Endodermal cell (in vitro differentiated cells): ENCODE measurements around the gene ABHD16B. TPM values are rescaled to one million over a fixed set of nuclear protein-coding genes. Genes with fewer than 3 reads are reported as not detected.

Experiments
- DNase-seq: peaks from one replicate; pipeline ENCODE4 v3.0.0-alpha.2; 2017
- H3K27ac ChIP-seq: 2 replicates; pipeline ENCODE4 v1.5.1; 2013; ENCODE audit warnings: mild to moderate bottlenecking, low read depth, low read length, moderate library complexity
- H3K27me3 ChIP-seq: 2 replicates; pipeline ENCODE4 v1.6.1; 2013; ENCODE audit warnings: mild to moderate bottlenecking, low read length, moderate library complexity; ENCODE audit not compliant: insufficient read depth, control insufficient read depth, poor library complexity, severe bottlenecking
- H3K36me3 ChIP-seq: 2 replicates; pipeline ENCODE4 v1.7.0; 2013; ENCODE audit warnings: mild to moderate bottlenecking, low read length, moderate library complexity; ENCODE audit not compliant: control insufficient read depth, insufficient read depth
- H3K4me1 ChIP-seq: one replicate; pipeline ENCODE4 v1.7.0; 2013; ENCODE audit warnings: low read length; ENCODE audit not compliant: control insufficient read depth, insufficient read depth
- H3K4me3 ChIP-seq: 2 replicates; pipeline ENCODE4 v1.5.1; 2013; ENCODE audit warnings: mild to moderate bottlenecking, low read length, moderate library complexity
- H3K9ac ChIP-seq: 2 replicates; pipeline ENCODE4 v1.6.1; 2013; ENCODE audit warnings: mild to moderate bottlenecking, low read length, moderate library complexity; ENCODE audit not compliant: poor library complexity, severe bottlenecking; ENCODE audit errors: extremely low read depth
- H3K9me3 ChIP-seq: 2 replicates; pipeline ENCODE4 v1.6.1; 2013; ENCODE audit warnings: mild to moderate bottlenecking, low read length, moderate library complexity; ENCODE audit not compliant: control insufficient read depth
- H3K27ac Mint-ChIP-seq: 2 replicates; pipeline ENCODE4 v1.8.0; 2020; ENCODE audit warnings: mixed read lengths
- H3K27me3 Mint-ChIP-seq: 2 replicates; pipeline ENCODE4 v1.8.0; 2021; ENCODE audit warnings: mild to moderate bottlenecking, mixed read lengths; ENCODE audit not compliant: insufficient read depth
- H3K36me3 Mint-ChIP-seq: 2 replicates; pipeline ENCODE4 v1.8.0; 2020; ENCODE audit warnings: low read depth, mixed read lengths
- H3K4me1 Mint-ChIP-seq: 2 replicates; pipeline ENCODE4 v1.8.0; 2020; ENCODE audit warnings: mixed read lengths
- H3K4me3 Mint-ChIP-seq: 2 replicates; pipeline ENCODE4 v1.8.0; 2020; ENCODE audit warnings: mild to moderate bottlenecking, moderate library complexity, mixed read lengths
- H3K9me3 Mint-ChIP-seq: 2 replicates; pipeline ENCODE4 v1.8.0; 2020; ENCODE audit warnings: mild to moderate bottlenecking, mixed read lengths
- WGBS, 2 experiments: methylation state at CpG; one replicate each; pipeline versions ENCODE4 v1.1.5 to v1.1.7; 2013; ENCODE audit warnings: missing lambda C conversion rate in 2 of 2, mixed read lengths in 1 of 2; ENCODE audit not compliant: insufficient coverage in 1 of 2, insufficient read length in 1 of 2; 5-methylcytosine and 5-hydroxymethylcytosine counted together
- total RNA-seq, 2 donors: library from RNA; stranded (reverse); fragmentation: NEBNext Ultra II Directional in 1 of 2; extraction: Animal tissue kit (Norgen Biotek cat#: 25700) in 1 of 2; gene quantifications; 2 replicates in 1 of 2; 3 replicates in 1 of 2; pipeline ENCODE4 v1.2.1, GENCODE V29; 2021
- TF ChIP-seq, protein P1 (sequence below): fragments of 200-600 bp; sonication (generic); conservative IDR thresholded peaks from 2 replicates; pipeline ENCODE4 v1.5.0; 2021; ENCODE audit warnings: antibody characterized with exemption, mild to moderate bottlenecking

Gene ABHD16B
- total RNA-seq, 2 donors from 2014 or later, result not detected

DNA sequence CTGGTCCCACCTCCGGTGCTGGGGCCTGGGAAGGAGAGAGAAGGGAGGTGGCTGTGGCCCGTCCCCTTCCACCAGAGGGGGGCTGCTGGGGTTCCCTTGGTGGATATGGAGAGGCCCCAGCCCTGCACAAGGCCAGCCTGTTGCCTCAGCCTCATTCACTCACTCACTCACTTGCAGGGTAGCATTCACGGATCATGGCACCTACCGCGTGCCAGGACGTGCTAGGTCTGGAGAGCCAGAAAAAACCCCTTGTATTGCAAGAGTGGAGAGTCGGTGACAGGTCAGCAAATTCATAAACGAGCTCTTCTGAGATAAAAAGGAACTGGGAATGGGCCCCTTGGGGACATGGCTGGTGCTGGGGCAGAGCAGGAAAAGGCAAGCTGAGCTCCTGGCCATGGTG is 23.8 kb upstream of the ABHD16B start:
- Histone ChIP-seq H3K9me3 (no peaks in the 10 kb centered on the region), H3K4me1 (no peaks in the 10 kb centered on the region), H3K9ac (no peak overlapping the region), H3K36me3 (no peaks in the 10 kb centered on the region), H3K27me3 (peaks cover 6% of the 10 kb centered on the region), H3K27ac (peak overlapping the region; percentile 29), H3K4me3 (no peak overlapping the region)
- Mint-ChIP-seq H3K27me3 (peaks cover 15% of the 10 kb centered on the region), H3K9me3 (no peaks in the 10 kb centered on the region), H3K27ac (no peak overlapping the region), H3K4me1 (peaks cover 6% of the 10 kb centered on the region), H3K4me3 (no peak overlapping the region), H3K36me3 (no peaks in the 10 kb centered on the region)
- DNase-seq, result no peak
- TF ChIP-seq, protein P1, sequence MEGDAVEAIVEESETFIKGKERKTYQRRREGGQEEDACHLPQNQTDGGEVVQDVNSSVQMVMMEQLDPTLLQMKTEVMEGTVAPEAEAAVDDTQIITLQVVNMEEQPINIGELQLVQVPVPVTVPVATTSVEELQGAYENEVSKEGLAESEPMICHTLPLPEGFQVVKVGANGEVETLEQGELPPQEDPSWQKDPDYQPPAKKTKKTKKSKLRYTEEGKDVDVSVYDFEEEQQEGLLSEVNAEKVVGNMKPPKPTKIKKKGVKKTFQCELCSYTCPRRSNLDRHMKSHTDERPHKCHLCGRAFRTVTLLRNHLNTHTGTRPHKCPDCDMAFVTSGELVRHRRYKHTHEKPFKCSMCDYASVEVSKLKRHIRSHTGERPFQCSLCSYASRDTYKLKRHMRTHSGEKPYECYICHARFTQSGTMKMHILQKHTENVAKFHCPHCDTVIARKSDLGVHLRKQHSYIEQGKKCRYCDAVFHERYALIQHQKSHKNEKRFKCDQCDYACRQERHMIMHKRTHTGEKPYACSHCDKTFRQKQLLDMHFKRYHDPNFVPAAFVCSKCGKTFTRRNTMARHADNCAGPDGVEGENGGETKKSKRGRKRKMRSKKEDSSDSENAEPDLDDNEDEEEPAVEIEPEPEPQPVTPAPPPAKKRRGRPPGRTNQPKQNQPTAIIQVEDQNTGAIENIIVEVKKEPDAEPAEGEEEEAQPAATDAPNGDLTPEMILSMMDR, result no peak
- 85 to 90% methylated on average over 6 to 8 of the region's 8 CpGs for WGBS, 2 experiments

DNA sequence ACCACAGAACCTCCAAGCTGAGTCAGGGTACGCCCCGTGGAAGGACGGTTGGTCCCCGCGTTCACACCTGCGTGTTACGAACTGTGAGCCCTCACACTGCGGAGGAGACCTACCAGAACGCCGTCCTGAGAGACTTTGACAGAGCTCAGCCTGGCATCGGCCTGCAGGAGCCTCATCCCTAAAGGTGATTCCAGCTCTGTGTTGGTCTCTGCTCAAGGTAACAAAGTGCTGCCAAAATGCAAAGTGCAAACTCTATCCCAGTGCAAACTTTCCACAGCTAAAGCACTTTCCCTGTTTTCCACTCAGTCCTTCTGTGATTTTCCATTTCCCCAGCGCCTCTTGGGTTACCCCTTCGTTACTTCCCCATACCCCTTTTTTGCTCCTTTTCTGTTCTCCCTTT is 21.7 kb upstream of the ABHD16B start:
- no peak overlapping the region for H3K4me3 ChIP-seq
- no peaks in the 10 kb centered on the region for H3K36me3 Mint-ChIP-seq
- WGBS, 2 experiments, result 93 to 94% methylated on average over 13 of the region's 13 CpGs

DNA sequence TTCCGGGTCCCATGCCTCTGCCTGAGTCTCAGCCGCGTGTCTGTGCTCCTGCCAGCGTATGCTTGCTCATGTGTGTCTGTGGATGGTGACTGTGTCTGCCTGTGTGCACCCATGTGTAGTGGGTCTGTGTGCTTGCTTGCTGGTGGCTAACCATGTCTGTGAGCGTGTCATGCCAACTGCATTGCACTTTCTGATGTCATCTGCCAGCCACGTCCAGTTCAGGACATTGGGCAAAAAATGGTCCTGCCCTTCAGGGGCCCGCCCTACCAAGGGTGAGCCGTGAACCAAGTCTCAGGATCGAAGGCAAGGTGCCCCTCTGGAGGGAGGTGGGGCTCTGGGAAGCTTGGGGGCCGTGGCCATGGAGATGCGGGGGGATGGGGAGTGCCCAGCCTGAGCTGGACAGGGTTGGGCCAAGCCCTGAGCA is 20.9 kb upstream of the ABHD16B start:
- no peak overlapping the region for H3K27ac ChIP-seq
- no peaks in the 10 kb centered on the region for H3K36me3 ChIP-seq
- no peaks in the 10 kb centered on the region for H3K9me3 ChIP-seq
- WGBS, 2 experiments, result 91 to 96% methylated on average over 6 to 11 of the region's 11 CpGs
- H3K27me3 ChIP-seq, result no peaks in the 10 kb centered on the region
- no peak overlapping the region for H3K9ac ChIP-seq
- H3K4me3 Mint-ChIP-seq, result no peak overlapping the region
- H3K27ac Mint-ChIP-seq, result no peak overlapping the region
- TF ChIP-seq, protein P1, result no peak
- H3K9me3 Mint-ChIP-seq, result no peaks in the 10 kb centered on the region
- peaks cover 2% of the 10 kb centered on the region for H3K4me1 Mint-ChIP-seq
- no peaks in the 10 kb centered on the region for H3K4me1 ChIP-seq
- H3K27me3 Mint-ChIP-seq, result peaks cover 5% of the 10 kb centered on the region
- H3K4me3 ChIP-seq, result no peak overlapping the region
- no peaks in the 10 kb centered on the region for H3K36me3 Mint-ChIP-seq
- peak; percentile 45 for DNase-seq

More for the DNA sequence above, 21.7 kb upstream of the ABHD16B start:
- no peak overlapping the region for H3K9ac ChIP-seq
- H3K9me3 Mint-ChIP-seq, result no peaks in the 10 kb centered on the region
- no peaks in the 10 kb centered on the region for H3K9me3 ChIP-seq
- peaks cover 5% of the 10 kb centered on the region for H3K27me3 Mint-ChIP-seq
- no peaks in the 10 kb centered on the region for H3K4me1 ChIP-seq
- H3K27ac Mint-ChIP-seq, result no peak overlapping the region
- H3K27ac ChIP-seq, result no peak overlapping the region
- peak; percentile 33 for DNase-seq
- no peaks in the 10 kb centered on the region for H3K36me3 ChIP-seq
- H3K4me1 Mint-ChIP-seq, result peaks cover 2% of the 10 kb centered on the region
- H3K4me3 Mint-ChIP-seq, result no peak overlapping the region
- H3K27me3 ChIP-seq, result no peaks in the 10 kb centered on the region
- TF ChIP-seq, protein P1, result no peak
